Activated effector memory CD4-positive, alpha-beta T cell treated with Interleukin-2 at 50 U/mL for 16 hours (primary cell): ENCODE data around the gene FGL2.
A peak's percentile ranks its signal among the peaks of the same experiment; 100 is the strongest.
"Not testable (repeated sequence)": the region's sequence is repeated elsewhere in the genome, so short reads cannot be mapped to it uniquely, and the experiment has no call there.

Experiments
- DNase-seq: peaks from one replicate; pipeline ENCODE4 v3.0.0-alpha.2; 2020

FGL2 gene

GRCh38 chr7:77199013-77199966, at the start of gene FGL2:
Gene FGL2 (minus strand): TSS chr7:77199819. CDS start chr7:77199793, 26 bp downstream.
- peak; percentile 19 for DNase-seq

- no peak for DNase-seq
These were observed 48.5 kb upstream of the FGL2 start for GRCh38 chr7:77248154-77248553.

GRCh38 chr7:77247206-77247850, 47.7 kb upstream of the FGL2 start:
- DNase-seq: peak; percentile 69

GRCh38 chr7:77246026-77246640, 46.5 kb upstream of the FGL2 start:
- DNase-seq: no peak

- DNase-seq: no peak
These were observed 45.6 kb upstream of the FGL2 start for GRCh38 chr7:77245015-77245755.

- no peak for DNase-seq
These were observed 44.8 kb upstream of the FGL2 start for GRCh38 chr7:77244222-77244934.

- DNase-seq: no peak
These were observed 42.9 kb upstream of the FGL2 start for GRCh38 chr7:77242554-77242953.

GRCh38 chr7:77242068-77242467, 42.4 kb upstream of the FGL2 start:
- DNase-seq: no peak

GRCh38 chr7:77239471-77239870, 39.9 kb upstream of the FGL2 start:
- DNase-seq: no peak

- DNase-seq: no peak
These were observed 39.1 kb upstream of the FGL2 start for GRCh38 chr7:77238703-77239136.

- no peak for DNase-seq
These were observed 35.7 kb upstream of the FGL2 start for GRCh38 chr7:77235276-77235675.

- DNase-seq: no peak
These were observed 32.8 kb upstream of the FGL2 start for GRCh38 chr7:77232467-77232866.

GRCh38 chr7:77228795-77229194, 29.2 kb upstream of the FGL2 start:
- not testable (repeated sequence) for DNase-seq

GRCh38 chr7:77226357-77226839, 26.8 kb upstream of the FGL2 start:
- DNase-seq: no peak

- DNase-seq: no peak
These were observed 23.6 kb upstream of the FGL2 start for GRCh38 chr7:77223261-77223660.

GRCh38 chr7:77222819-77223218, 23.2 kb upstream of the FGL2 start:
- DNase-seq: no peak

GRCh38 chr7:77222065-77222464, 22.4 kb upstream of the FGL2 start:
- DNase-seq: no peak

GRCh38 chr7:77219701-77220331, 20.2 kb upstream of the FGL2 start:
- not testable (repeated sequence) for DNase-seq

GRCh38 chr7:77217474-77218185, 18.0 kb upstream of the FGL2 start:
- DNase-seq: no peak

- DNase-seq: no peak
These were observed 16.7 kb upstream of the FGL2 start for GRCh38 chr7:77216181-77216845.
